WTC11 (cell line): ENCODE measurements around the gene PLSCR4. TPM values are rescaled to one million over a fixed set of nuclear protein-coding genes. Genes with fewer than 3 reads are reported as not detected.

Experiments used
- ATAC-seq: fragments of 200-7000 bp; cut with Tn5 transposase; 2 replicates; pipeline ENCODE4 v1.10.0; 2021; ENCODE audit warnings: mild to moderate bottlenecking, moderate library complexity
- CTCF ChIA-PET: fragments of 300-600 bp; sonication (Branson Sonifier 250); formaldehyde crosslinking; loops from one replicate; lab custom pipeline; 2021; ENCODE audit warnings: antibody characterized with exemption; lab: Charles Lee
- POLR2A ChIA-PET: fragments of 350-600 bp; sonication (Branson Sonifier 250); formaldehyde crosslinking; loops from one replicate; lab custom pipeline; 2021; ENCODE audit warnings: antibody characterized with exemption; lab: Charles Lee
- DNase-seq: peaks from one replicate; pipeline ENCODE4 v3.0.0; 2021; ENCODE audit warnings: low spot score
- H3K27ac Mint-ChIP-seq: 2 replicates; pipeline ENCODE4 v1.8.0; 2021; ENCODE audit warnings: mixed read lengths
- H3K27me3 Mint-ChIP-seq: 2 replicates; pipeline ENCODE4 v1.8.0; 2021; ENCODE audit warnings: low read depth, mild to moderate bottlenecking, moderate library complexity, mixed read lengths
- H3K36me3 Mint-ChIP-seq: 2 replicates; pipeline ENCODE4 v1.8.0; 2021; ENCODE audit warnings: mixed read lengths
- H3K4me1 Mint-ChIP-seq: 2 replicates; pipeline ENCODE4 v1.8.0; 2022; ENCODE audit warnings: mixed read lengths
- H3K4me3 Mint-ChIP-seq: 2 replicates; pipeline ENCODE4 v1.8.0; 2021; ENCODE audit warnings: mild to moderate bottlenecking, moderate library complexity, mixed read lengths
- H3K9me3 Mint-ChIP-seq: 2 replicates; pipeline ENCODE4 v1.8.0; 2021; ENCODE audit warnings: mixed read lengths
- CBFB ChIP-seq: sonication (generic); formaldehyde crosslinking; IDR thresholded peaks from 2 replicates; pipeline ENCODE4 v1.8.1; 2022; ENCODE audit warnings: mild to moderate bottlenecking, low read depth, missing genetic modification reagents
- CREM ChIP-seq: sonication (generic); formaldehyde crosslinking; IDR thresholded peaks from 2 replicates; pipeline ENCODE4 v1.8.1; 2022; ENCODE audit warnings: mild to moderate bottlenecking, missing genetic modification reagents, moderate library complexity
- FOXJ3 ChIP-seq: sonication (generic); formaldehyde crosslinking; IDR thresholded peaks from 2 replicates; pipeline ENCODE4 v1.9.0; 2021; ENCODE audit warnings: missing genetic modification reagents, mild to moderate bottlenecking, borderline replicate concordance
- FOXK1 ChIP-seq: sonication (generic); formaldehyde crosslinking; IDR thresholded peaks from 2 replicates; pipeline ENCODE4 v1.8.0; 2022; ENCODE audit warnings: mild to moderate bottlenecking, moderate library complexity, missing genetic modification reagents
- GRHL2 ChIP-seq: fragments of 250-450 bp; sonication (Bioruptor Pico); IDR thresholded peaks from 2 replicates; pipeline ENCODE4 v1.8.0; 2022; ENCODE audit warnings: mild to moderate bottlenecking, moderate library complexity; ENCODE audit not compliant: insufficient replicate concordance, severe bottlenecking
- JAZF1 ChIP-seq: fragments of 250-450 bp; sonication (Bioruptor Pico); IDR thresholded peaks from 2 replicates; pipeline ENCODE4 v1.9.0; 2021; ENCODE audit warnings: moderate library complexity, mild to moderate bottlenecking, inconsistent platforms
- MXD4 ChIP-seq: fragments of 250-450 bp; sonication (Bioruptor Pico); IDR thresholded peaks from 2 replicates; pipeline ENCODE4 v1.8.0; 2021; ENCODE audit warnings: mild to moderate bottlenecking, moderate library complexity, borderline replicate concordance
- NFYB ChIP-seq: sonication (generic); formaldehyde crosslinking; conservative IDR thresholded peaks from 2 replicates; pipeline ENCODE4 v1.8.0; 2022; ENCODE audit warnings: low read depth, missing genetic modification reagents
- SMAD3 ChIP-seq: sonication (generic); formaldehyde crosslinking; IDR thresholded peaks from 2 replicates; pipeline ENCODE4 v1.8.0; 2022; ENCODE audit warnings: missing genetic modification reagents, mild to moderate bottlenecking, borderline replicate concordance
- SOX15 ChIP-seq: fragments of 250-450 bp; sonication (Bioruptor Pico); IDR thresholded peaks from 2 replicates; pipeline ENCODE4 v1.9.0; 2021; ENCODE audit warnings: mild to moderate bottlenecking
- SP1 ChIP-seq: sonication (generic); formaldehyde crosslinking; conservative IDR thresholded peaks from 2 replicates; pipeline ENCODE4 v1.8.1; 2022; ENCODE audit warnings: missing genetic modification reagents
- ZNF219 ChIP-seq: sonication (generic); formaldehyde crosslinking; IDR thresholded peaks from 2 replicates; pipeline ENCODE4 v1.8.0; 2023; ENCODE audit warnings: missing genetic modification reagents, mild to moderate bottlenecking, borderline replicate concordance
- ZNF263 ChIP-seq: sonication (generic); formaldehyde crosslinking; IDR thresholded peaks from 2 replicates; pipeline ENCODE4 v1.8.1; 2022; ENCODE audit warnings: low read depth, mild to moderate bottlenecking, moderate library complexity, missing genetic modification reagents
- ZNF423 ChIP-seq: fragments of 250-450 bp; sonication (Bioruptor Pico); IDR thresholded peaks from 2 replicates; pipeline ENCODE4 v2.1.2; 2022; ENCODE audit warnings: mild to moderate bottlenecking, moderate library complexity
- total RNA-seq: library from RNA; stranded (reverse); gene quantifications from 3 replicates; pipeline ENCODE4 v1.2.3, GENCODE V29; 2021
- TF ChIP-seq, protein P1 (sequence below): sonication (generic); formaldehyde crosslinking; IDR thresholded peaks from 2 replicates; pipeline ENCODE4 v1.8.1; 2023; ENCODE audit warnings: mild to moderate bottlenecking, missing genetic modification reagents, moderate library complexity
- TF ChIP-seq, protein P2 (sequence below): sonication (generic); formaldehyde crosslinking; IDR thresholded peaks from 2 replicates; pipeline ENCODE4 v1.8.0; 2022; ENCODE audit warnings: mild to moderate bottlenecking, missing genetic modification reagents
- TF ChIP-seq, protein P3 (sequence below): fragments of 250-450 bp; sonication (Bioruptor Pico); conservative IDR thresholded peaks from 2 replicates; pipeline ENCODE4 v1.9.0; 2021; ENCODE audit warnings: mild to moderate bottlenecking
- TF ChIP-seq, protein P4 (sequence below): sonication (generic); formaldehyde crosslinking; IDR thresholded peaks from 2 replicates; pipeline ENCODE4 v1.8.0; 2023; ENCODE audit warnings: mild to moderate bottlenecking, missing genetic modification reagents
- TF ChIP-seq, protein P5 (sequence below): sonication (generic); formaldehyde crosslinking; IDR thresholded peaks from 2 replicates; pipeline ENCODE4 v1.8.0; 2022; ENCODE audit warnings: mild to moderate bottlenecking, missing genetic modification reagents
- TF ChIP-seq, protein P6 (sequence below): fragments of 250-450 bp; sonication (Bioruptor Pico); IDR thresholded peaks from 2 replicates; pipeline ENCODE4 v2.1.2; 2022; ENCODE audit warnings: mild to moderate bottlenecking, moderate library complexity

Gene PLSCR4
- total RNA-seq, 1 experiment from 2014 or later, result 3.5 TPM

DNA sequence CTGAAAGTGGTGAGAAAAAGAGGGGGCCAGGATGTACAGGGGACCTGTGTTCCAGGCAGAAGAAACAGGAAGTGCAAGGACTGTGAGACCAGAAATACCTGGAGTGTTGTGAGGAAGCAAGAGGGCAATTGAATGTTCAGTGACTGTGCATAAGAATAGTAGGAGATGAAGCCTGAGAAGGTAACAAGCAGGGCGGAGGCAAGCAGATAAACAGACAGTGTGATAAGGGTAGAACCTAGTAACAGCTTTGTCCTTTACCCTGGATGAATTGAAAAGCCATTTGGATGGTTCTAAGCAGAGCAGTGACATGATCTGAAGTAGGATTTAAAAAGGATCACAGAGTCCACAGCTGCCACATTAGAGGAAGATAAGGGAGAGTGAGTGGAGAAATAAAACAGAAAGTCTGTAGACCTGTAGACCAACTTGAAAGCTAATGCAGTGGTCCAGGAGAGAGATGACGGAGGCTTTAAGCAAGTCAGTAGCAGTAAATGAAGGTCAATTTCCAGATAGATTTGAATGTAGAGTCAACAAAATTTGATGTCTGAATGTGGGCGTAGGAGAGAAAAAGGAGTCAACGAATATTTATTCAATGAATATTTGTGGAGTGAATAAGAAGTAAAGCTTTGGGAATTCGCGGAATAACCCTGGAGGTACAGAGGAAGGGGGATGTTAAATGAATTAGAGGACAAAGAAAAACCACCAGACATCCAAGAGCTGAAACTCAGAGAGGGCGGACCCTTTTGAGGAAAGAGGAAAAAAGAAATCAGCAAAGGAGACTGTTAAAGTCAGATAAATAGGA, 85.7 kb downstream of the PLSCR4 start:
- TF ChIP-seq SP1 (no peak), MXD4 (CRISPR knock-in tag) (no peak), SMAD3 (CRISPR knock-in tag) (no peak)
- Mint-ChIP-seq H3K4me3 (no peak overlapping the region), H3K4me1 (peaks cover 38% of the 10 kb centered on the region), H3K36me3 (no peaks in the 10 kb centered on the region), H3K27ac (peak overlapping the region; percentile 31), H3K9me3 (no peaks in the 10 kb centered on the region), H3K27me3 (peaks cover 16% of the 10 kb centered on the region)
- ATAC-seq (peak; percentile 7), DNase-seq (no peak)
- ChIA-PET CTCF (interaction anchor here (0.6 to 2.3 kb wide), 3 partner anchors 22 to 37 kb away, joined by 3 to 8 read pairs (median 3); no protein-coding TSS in a partner anchor), POLR2A (no interaction called here)

DNA sequence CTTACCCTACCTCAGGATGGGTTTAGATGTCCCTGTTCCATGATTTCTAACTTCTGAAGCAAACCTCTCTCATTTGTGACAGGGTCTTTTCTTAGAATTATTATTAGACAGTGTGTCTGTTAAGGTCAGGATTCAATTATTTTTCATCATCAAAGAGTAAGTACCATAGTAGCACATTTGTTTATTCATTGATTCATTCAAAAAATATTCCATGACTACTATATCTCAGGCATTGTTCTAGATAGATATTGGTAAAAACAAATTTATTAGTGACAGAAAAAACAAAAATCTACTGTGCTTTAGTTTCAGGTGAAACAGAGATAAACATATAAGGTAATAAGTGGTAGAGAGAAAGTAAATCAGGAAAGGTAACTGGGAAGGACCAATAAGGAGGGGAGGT, 86.4 kb downstream of the PLSCR4 start:
- Mint-ChIP-seq H3K4me3 (no peak overlapping the region), H3K9me3 (no peaks in the 10 kb centered on the region), H3K27ac (no peak overlapping the region)

DNA sequence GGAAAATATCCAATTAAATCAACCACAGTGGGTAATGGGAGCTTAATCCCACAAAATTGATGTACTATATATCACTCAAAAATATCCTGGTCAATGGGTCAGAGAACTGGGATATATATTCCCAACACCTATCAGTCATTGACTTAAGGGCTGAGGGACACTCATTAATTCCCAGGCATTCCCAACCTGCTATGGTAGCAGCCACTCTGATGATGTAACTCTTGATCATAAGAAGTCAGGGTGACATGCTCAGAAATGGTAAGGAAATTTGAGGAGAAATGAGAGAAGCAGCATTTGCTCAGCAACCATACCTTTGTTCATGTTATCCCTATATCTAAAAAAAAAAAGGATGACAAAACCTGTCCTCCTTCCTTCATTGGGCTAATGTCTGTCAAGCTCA, 86.8 kb downstream of the PLSCR4 start:
- Mint-ChIP-seq H3K36me3 (no peaks in the 10 kb centered on the region), H3K27me3 (peaks cover 16% of the 10 kb centered on the region), H3K9me3 (no peaks in the 10 kb centered on the region), H3K4me3 (no peak overlapping the region), H3K4me1 (peaks cover 45% of the 10 kb centered on the region), H3K27ac (no peak overlapping the region)
- POLR2A ChIA-PET, result no interaction called here
- CTCF ChIA-PET, result interaction anchor here (1.1 kb wide), 1 partner anchor 98 kb away, joined by 3 read pairs; no protein-coding TSS in a partner anchor
- ATAC-seq (no peak), DNase-seq (no peak)
- TF ChIP-seq, protein P1, sequence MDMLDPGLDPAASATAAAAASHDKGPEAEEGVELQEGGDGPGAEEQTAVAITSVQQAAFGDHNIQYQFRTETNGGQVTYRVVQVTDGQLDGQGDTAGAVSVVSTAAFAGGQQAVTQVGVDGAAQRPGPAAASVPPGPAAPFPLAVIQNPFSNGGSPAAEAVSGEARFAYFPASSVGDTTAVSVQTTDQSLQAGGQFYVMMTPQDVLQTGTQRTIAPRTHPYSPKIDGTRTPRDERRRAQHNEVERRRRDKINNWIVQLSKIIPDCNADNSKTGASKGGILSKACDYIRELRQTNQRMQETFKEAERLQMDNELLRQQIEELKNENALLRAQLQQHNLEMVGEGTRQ (CRISPR knock-in tag), result no peak
- TF ChIP-seq, protein P2, sequence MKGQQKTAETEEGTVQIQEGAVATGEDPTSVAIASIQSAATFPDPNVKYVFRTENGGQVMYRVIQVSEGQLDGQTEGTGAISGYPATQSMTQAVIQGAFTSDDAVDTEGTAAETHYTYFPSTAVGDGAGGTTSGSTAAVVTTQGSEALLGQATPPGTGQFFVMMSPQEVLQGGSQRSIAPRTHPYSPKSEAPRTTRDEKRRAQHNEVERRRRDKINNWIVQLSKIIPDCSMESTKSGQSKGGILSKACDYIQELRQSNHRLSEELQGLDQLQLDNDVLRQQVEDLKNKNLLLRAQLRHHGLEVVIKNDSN (CRISPR knock-in tag), result no peak
- TF ChIP-seq, protein P3, sequence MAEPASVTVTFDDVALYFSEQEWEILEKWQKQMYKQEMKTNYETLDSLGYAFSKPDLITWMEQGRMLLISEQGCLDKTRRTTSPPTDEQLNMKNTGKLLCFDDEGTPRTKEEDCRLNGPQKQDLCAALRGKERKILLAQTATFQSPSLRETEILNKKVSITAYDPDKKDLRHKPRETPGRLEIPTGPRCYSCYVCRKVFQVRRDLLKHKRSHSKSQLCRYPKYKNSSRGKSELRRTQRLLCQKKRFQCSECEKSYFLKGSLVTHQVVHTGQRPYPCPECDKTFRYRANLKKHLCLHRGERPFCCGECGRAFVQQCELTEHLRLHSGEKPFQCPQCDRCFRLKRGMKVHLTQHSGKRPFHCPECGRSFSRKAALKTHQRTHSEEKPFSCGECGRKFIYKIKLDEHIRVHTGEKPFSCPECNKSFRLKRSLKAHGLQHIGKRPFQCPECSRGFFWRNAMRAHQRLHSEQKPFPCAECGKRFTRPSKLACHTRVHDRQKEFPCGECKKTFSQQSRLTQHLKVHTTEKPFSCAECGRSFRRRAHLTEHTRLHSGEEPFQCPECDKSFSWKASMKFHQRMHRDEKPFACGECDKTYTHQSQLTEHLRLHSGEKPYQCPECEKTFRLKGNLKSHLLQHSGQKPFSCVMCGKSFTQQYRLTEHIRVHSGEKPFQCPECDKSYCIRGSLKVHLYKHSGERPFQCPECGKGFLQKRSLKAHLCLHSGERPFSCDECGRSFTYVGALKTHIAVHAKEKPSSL (CRISPR knock-in tag), result no peak
- TF ChIP-seq ZNF423 (CRISPR knock-in tag) (no peak), CBFB (CRISPR knock-in tag) (no peak), FOXK1 (CRISPR knock-in tag) (no peak), ZNF219 (CRISPR knock-in tag) (no peak), CREM (no peak), GRHL2 (CRISPR knock-in tag) (no peak), FOXJ3 (CRISPR knock-in tag) (no peak), SOX15 (CRISPR knock-in tag) (no peak), NFYB (CRISPR knock-in tag) (no peak), SMAD3 (CRISPR knock-in tag) (no peak), JAZF1 (CRISPR knock-in tag) (no peak)
- TF ChIP-seq, protein P4, sequence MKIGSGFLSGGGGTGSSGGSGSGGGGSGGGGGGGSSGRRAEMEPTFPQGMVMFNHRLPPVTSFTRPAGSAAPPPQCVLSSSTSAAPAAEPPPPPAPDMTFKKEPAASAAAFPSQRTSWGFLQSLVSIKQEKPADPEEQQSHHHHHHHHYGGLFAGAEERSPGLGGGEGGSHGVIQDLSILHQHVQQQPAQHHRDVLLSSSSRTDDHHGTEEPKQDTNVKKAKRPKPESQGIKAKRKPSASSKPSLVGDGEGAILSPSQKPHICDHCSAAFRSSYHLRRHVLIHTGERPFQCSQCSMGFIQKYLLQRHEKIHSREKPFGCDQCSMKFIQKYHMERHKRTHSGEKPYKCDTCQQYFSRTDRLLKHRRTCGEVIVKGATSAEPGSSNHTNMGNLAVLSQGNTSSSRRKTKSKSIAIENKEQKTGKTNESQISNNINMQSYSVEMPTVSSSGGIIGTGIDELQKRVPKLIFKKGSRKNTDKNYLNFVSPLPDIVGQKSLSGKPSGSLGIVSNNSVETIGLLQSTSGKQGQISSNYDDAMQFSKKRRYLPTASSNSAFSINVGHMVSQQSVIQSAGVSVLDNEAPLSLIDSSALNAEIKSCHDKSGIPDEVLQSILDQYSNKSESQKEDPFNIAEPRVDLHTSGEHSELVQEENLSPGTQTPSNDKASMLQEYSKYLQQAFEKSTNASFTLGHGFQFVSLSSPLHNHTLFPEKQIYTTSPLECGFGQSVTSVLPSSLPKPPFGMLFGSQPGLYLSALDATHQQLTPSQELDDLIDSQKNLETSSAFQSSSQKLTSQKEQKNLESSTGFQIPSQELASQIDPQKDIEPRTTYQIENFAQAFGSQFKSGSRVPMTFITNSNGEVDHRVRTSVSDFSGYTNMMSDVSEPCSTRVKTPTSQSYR, result no peak
- TF ChIP-seq, protein P5, sequence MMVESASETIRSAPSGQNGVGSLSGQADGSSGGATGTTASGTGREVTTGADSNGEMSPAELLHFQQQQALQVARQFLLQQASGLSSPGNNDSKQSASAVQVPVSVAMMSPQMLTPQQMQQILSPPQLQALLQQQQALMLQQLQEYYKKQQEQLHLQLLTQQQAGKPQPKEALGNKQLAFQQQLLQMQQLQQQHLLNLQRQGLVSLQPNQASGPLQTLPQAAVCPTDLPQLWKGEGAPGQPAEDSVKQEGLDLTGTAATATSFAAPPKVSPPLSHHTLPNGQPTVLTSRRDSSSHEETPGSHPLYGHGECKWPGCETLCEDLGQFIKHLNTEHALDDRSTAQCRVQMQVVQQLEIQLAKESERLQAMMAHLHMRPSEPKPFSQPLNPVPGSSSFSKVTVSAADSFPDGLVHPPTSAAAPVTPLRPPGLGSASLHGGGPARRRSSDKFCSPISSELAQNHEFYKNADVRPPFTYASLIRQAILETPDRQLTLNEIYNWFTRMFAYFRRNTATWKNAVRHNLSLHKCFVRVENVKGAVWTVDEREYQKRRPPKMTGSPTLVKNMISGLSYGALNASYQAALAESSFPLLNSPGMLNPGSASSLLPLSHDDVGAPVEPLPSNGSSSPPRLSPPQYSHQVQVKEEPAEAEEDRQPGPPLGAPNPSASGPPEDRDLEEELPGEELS, result no peak
- TF ChIP-seq, protein P6, sequence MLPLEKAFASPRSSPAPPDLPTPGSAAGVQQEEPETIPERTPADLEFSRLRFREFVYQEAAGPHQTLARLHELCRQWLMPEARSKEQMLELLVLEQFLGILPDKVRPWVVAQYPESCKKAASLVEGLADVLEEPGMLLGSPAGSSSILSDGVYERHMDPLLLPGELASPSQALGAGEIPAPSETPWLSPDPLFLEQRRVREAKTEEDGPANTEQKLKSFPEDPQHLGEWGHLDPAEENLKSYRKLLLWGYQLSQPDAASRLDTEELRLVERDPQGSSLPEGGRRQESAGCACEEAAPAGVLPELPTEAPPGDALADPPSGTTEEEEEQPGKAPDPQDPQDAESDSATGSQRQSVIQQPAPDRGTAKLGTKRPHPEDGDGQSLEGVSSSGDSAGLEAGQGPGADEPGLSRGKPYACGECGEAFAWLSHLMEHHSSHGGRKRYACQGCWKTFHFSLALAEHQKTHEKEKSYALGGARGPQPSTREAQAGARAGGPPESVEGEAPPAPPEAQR, result no peak

More for the DNA sequence above, 86.4 kb downstream of the PLSCR4 start:
- DNase-seq (no peak), ATAC-seq (no peak)
- no peaks in the 10 kb centered on the region for H3K36me3 Mint-ChIP-seq
- CTCF ChIA-PET, result interaction anchor here (1.1 kb wide), 1 partner anchor 99 kb away, joined by 3 read pairs; no protein-coding TSS in a partner anchor
- H3K27me3 Mint-ChIP-seq, result peaks cover 16% of the 10 kb centered on the region
- POLR2A ChIA-PET, result no interaction called here
- TF ChIP-seq JAZF1 (CRISPR knock-in tag) (no peak), ZNF263 (CRISPR knock-in tag) (no peak)
- H3K4me1 Mint-ChIP-seq, result peaks cover 43% of the 10 kb centered on the region
